Measurements from ENCODE around the gene KLHDC9.
"Not testable (repeated sequence)": the region's sequence is repeated elsewhere in the genome, so short reads cannot be mapped to it uniquely, and the experiment has no call there.

The KLHDC9 gene

DNA sequence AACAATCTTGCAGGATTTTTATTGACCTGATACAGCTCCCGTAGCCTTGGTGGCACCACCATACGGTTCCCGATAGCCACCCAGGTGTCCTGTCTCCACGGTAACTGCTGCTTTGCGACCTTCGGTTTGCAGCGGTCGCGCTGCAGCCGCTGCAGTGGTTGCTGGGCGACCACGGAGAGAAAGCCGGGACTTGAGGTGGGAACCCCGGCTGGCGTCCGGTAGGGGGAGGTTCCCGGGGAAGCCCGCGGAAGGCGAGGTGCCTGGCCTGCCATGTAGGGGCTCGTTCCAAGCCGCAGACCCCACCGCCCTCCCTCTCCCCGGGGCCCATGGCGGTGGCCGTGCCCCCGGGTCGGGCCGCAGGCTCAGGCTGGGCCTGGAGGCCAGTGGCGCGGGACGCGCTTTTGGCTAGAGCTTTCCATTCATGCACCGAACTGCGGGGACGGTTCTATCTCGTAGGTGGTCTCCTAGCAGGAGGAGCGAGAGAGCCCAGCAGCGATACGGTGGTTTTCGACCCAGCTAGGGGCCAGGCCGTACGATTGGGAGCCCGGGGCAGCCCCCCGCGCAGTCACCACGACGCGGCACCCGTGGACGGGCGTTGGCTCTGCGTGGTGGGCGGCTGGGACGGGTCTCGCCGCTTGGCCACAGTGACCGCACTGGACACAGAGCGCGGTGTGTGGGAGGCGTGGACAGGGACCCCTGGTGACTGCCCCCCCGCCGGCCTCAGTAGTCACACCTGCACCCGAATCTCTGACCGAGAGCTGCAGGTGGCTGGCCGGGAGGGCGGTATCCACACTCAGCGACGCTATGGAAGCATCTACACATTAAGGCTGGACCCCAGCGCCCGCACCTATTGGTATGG, at the start of gene KLHDC9:
Gene KLHDC9, plus strand, starts transcription at position 152 of the 859 bp plus-strand sequence. Its CDS starts 175 bp downstream, at position 327.
- H4K20me1 ChIP-seq = peaks cover 6 to 59% (median 55%) of the 10 kb centered on the region in 11 experiments; a peak in 20 of 22 replicates
- peak within 1 kb of the TSS; percentile 34 to 79 (median 60); a peak in 21 of 22 replicates for H3K9ac ChIP-seq
- H3K36me3 ChIP-seq = peaks cover 36 to 50% (median 45%) of the 10 kb centered on the region in 11 experiments
- no peaks in the 10 kb centered on the region for H3K9me3 ChIP-seq (replicated peaks in 1 of 11)
- no peaks in the 10 kb centered on the region for H3K27me3 ChIP-seq
- TF ChIP-seq Cebpa-rat (IDR thresholded peaks at IDR 0.05) = no peak
- H3K27ac ChIP-seq = peak within 1 kb of the TSS in 9 of 11 experiments; percentile 3 to 61 (median 23); a peak in 14 of 22 replicates
- H3K4me1 ChIP-seq = peaks cover 27 to 51% (median 37%) of the 10 kb centered on the region in 10 experiments
- H3K4me2 ChIP-seq = peak within 1 kb of the TSS; percentile 88 to 99 (median 96)
- H3K4me3 ChIP-seq = peak within 1 kb of the TSS; percentile 32 to 66 (median 56)

GRCh38 chr1:161048949-161049722, 49.0 kb upstream of the KLHDC9 start:
- peaks cover 0 to 17% (median 0%) of the 10 kb centered on the region in 11 experiments; a peak in 3 of 22 replicates for H3K9me3 ChIP-seq (replicated peaks in 1 of 11)
- H3K4me3 ChIP-seq = no peak overlapping the region; a peak in 1 of 20 replicates
- H3K27me3 ChIP-seq = no peaks in the 10 kb centered on the region
- H3K27ac ChIP-seq = peak overlapping the region in 6 of 11 experiments; percentile 92 to 99 (median 98); a peak in 9 of 22 replicates
- peaks cover 13 to 56% (median 31%) of the 10 kb centered on the region in 10 experiments for H3K4me1 ChIP-seq
- peaks cover 0 to 26% (median 2%) of the 10 kb centered on the region in 11 experiments; a peak in 9 of 22 replicates for H4K20me1 ChIP-seq
- H3K9ac ChIP-seq = peak overlapping the region in 2 of 11 experiments; percentile 25 to 96; a peak in 3 of 22 replicates
- no peak for TF ChIP-seq Cebpa-rat (IDR thresholded peaks at IDR 0.05)
- H3K36me3 ChIP-seq = peaks cover 64 to 74% (median 69%) of the 10 kb centered on the region in 11 experiments
- peak overlapping the region in 4 of 11 experiments; percentile 93 to 98 (median 94); a peak in 7 of 22 replicates for H3K4me2 ChIP-seq

GRCh38 chr1:161051219-161051618, 46.9 kb upstream of the KLHDC9 start:
- H3K36me3 ChIP-seq = peaks cover 83 to 95% (median 88%) of the 10 kb centered on the region in 11 experiments

GRCh38 chr1:161052899-161053298, 45.3 kb upstream of the KLHDC9 start:
- Histone ChIP-seq H3K27ac (no peak overlapping the region), H3K4me2 (no peak overlapping the region), H3K27me3 (no peaks in the 10 kb centered on the region), H3K9me3 (replicated peaks in 1 of 11) (peaks cover 0 to 17% (median 0%) of the 10 kb centered on the region in 11 experiments; a peak in 3 of 22 replicates), H3K9ac (no peak overlapping the region), H3K36me3 (peaks cover 94 to 100% (median 97%) of the 10 kb centered on the region in 11 experiments), H3K4me3 (no peak overlapping the region), H3K4me1 (peaks cover 0 to 42% (median 10%) of the 10 kb centered on the region in 10 experiments; a peak in 12 of 20 replicates), H4K20me1 (peaks cover 0 to 61% (median 30%) of the 10 kb centered on the region in 11 experiments; a peak in 13 of 22 replicates)
- no peak for TF ChIP-seq Cebpa-rat (IDR thresholded peaks at IDR 0.05)

More at GRCh38 chr1:161051219-161051618, 46.9 kb upstream of the KLHDC9 start:
- Histone ChIP-seq H3K9ac (0 out of 22 replicates have a peak overlapping the region, but pooled peaks of 1 of the 11 experiments have one; percentile 38), H4K20me1 (peaks cover 0 to 44% (median 13%) of the 10 kb centered on the region in 11 experiments; a peak in 11 of 22 replicates), H3K27ac (peak overlapping the region in 1 of 11 experiments; percentile 31; a peak in 1 of 22 replicates), H3K4me1 (peaks cover 9 to 54% (median 26%) of the 10 kb centered on the region in 10 experiments), H3K27me3 (no peaks in the 10 kb centered on the region), H3K4me3 (no peak overlapping the region), H3K9me3 (replicated peaks in 1 of 11) (peaks cover 0 to 17% (median 0%) of the 10 kb centered on the region in 11 experiments; a peak in 3 of 22 replicates), H3K4me2 (no peak overlapping the region)
- no peak for TF ChIP-seq Cebpa-rat (IDR thresholded peaks at IDR 0.05)

- H4K20me1 ChIP-seq = peaks cover 0 to 74% (median 43%) of the 10 kb centered on the region in 11 experiments; a peak in 13 of 22 replicates
- H3K27me3 ChIP-seq = no peaks in the 10 kb centered on the region
- H3K4me1 ChIP-seq = peaks cover 0 to 28% (median 1%) of the 10 kb centered on the region in 10 experiments; a peak in 9 of 20 replicates
- no peak overlapping the region for H3K9ac ChIP-seq
- no peak overlapping the region for H3K4me2 ChIP-seq
- no peak overlapping the region for H3K4me3 ChIP-seq
- H3K9me3 ChIP-seq (replicated peaks in 1 of 11) = peaks cover 0 to 17% (median 0%) of the 10 kb centered on the region in 11 experiments; a peak in 3 of 22 replicates
- no peak overlapping the region for H3K27ac ChIP-seq
- TF ChIP-seq Cebpa-rat (IDR thresholded peaks at IDR 0.05) = no peak
- H3K36me3 ChIP-seq = peaks cover 88 to 100% (median 94%) of the 10 kb centered on the region in 11 experiments
These were observed 43.9 kb upstream of the KLHDC9 start for GRCh38 chr1:161054232-161054631.

- Histone ChIP-seq H3K9me3 (replicated peaks in 1 of 11) (peaks cover 0 to 13% (median 0%) of the 10 kb centered on the region in 11 experiments; a peak in 2 of 22 replicates), H4K20me1 (peaks cover 0 to 80% (median 48%) of the 10 kb centered on the region in 11 experiments; a peak in 15 of 22 replicates), H3K27me3 (no peaks in the 10 kb centered on the region), H3K9ac (no peak overlapping the region), H3K27ac (no peak overlapping the region), H3K4me3 (no peak overlapping the region), H3K36me3 (peaks cover 88 to 100% (median 94%) of the 10 kb centered on the region in 11 experiments), H3K4me1 (peaks cover 0 to 23% (median 0%) of the 10 kb centered on the region in 10 experiments; a peak in 9 of 20 replicates), H3K4me2 (no peak overlapping the region)
- TF ChIP-seq Cebpa-rat (IDR thresholded peaks at IDR 0.05) = no peak
These were observed 43.4 kb upstream of the KLHDC9 start for GRCh38 chr1:161054805-161055204.

DNA sequence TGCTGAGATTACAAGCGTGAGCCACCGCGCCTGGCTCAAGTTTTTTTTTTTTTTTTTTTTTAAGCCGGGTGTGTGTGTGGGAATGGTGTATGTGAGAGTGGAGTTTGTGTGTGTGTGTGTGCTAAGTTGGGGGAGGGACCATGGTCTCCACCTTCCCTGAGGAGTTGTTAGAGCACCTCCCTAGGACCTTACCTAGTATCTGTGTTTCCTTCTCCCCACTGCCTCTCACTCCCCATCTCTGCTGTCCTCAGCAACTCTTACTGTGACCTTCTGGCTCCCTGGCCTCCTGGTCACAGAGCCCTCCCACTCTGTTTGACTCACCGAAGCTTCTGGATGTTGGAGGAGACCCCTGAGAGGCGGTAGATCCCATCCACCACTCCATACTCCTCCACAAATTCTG, 38.9 kb upstream of the KLHDC9 start:
- Histone ChIP-seq H3K4me2 (no peak overlapping the region), H3K9me3 (replicated peaks in 1 of 11) (no peaks in the 10 kb centered on the region), H4K20me1 (peaks cover 0 to 97% (median 87%) of the 10 kb centered on the region in 11 experiments; a peak in 16 of 22 replicates), H3K4me1 (peaks cover 0 to 39% (median 7%) of the 10 kb centered on the region in 10 experiments; a peak in 11 of 20 replicates), H3K27me3 (no peaks in the 10 kb centered on the region), H3K4me3 (no peak overlapping the region), H3K27ac (no peak overlapping the region; a peak in 2 of 22 replicates), H3K36me3 (peaks cover 61 to 98% (median 92%) of the 10 kb centered on the region in 11 experiments), H3K9ac (peak overlapping the region in 3 of 11 experiments; percentile 16 to 42 (median 17); a peak in 2 of 22 replicates)
- TF ChIP-seq Cebpa-rat (IDR thresholded peaks at IDR 0.05) = no peak

- Histone ChIP-seq H3K4me3 (no peak overlapping the region), H4K20me1 (peaks cover 0 to 100% (median 94%) of the 10 kb centered on the region in 11 experiments; a peak in 16 of 22 replicates), H3K27ac (no peak overlapping the region), H3K9me3 (replicated peaks in 1 of 11) (no peaks in the 10 kb centered on the region), H3K4me2 (no peak overlapping the region), H3K36me3 (peaks cover 53 to 98% (median 90%) of the 10 kb centered on the region in 11 experiments), H3K4me1 (peaks cover 8 to 60% (median 23%) of the 10 kb centered on the region in 10 experiments; a peak in 17 of 20 replicates), H3K27me3 (no peaks in the 10 kb centered on the region), H3K9ac (no peak overlapping the region)
- no peak for TF ChIP-seq Cebpa-rat (IDR thresholded peaks at IDR 0.05)
These were observed 36.7 kb upstream of the KLHDC9 start for GRCh38 chr1:161061419-161061818.

GRCh38 chr1:161063936-161064335, 34.2 kb upstream of the KLHDC9 start:
- not testable (repeated sequence) for H3K9me3 ChIP-seq (replicated peaks in 1 of 11); H3K4me3 ChIP-seq; H3K27ac ChIP-seq; H3K27me3 ChIP-seq
- Histone ChIP-seq H3K36me3 (peaks cover 41 to 81% (median 75%) of the 10 kb centered on the region in 11 experiments), H3K4me2 (peak overlapping the region in 2 of 11 experiments; percentile 44 to 99; a peak in 2 of 22 replicates), H3K9ac (peak overlapping the region in 3 of 11 experiments; percentile 9 to 55 (median 15); a peak in 1 of 22 replicates), H3K4me1 (peaks cover 32 to 75% (median 41%) of the 10 kb centered on the region in 10 experiments), H4K20me1 (peaks cover 0 to 91% (median 79%) of the 10 kb centered on the region in 11 experiments; a peak in 16 of 22 replicates)

- H3K9me3 ChIP-seq (replicated peaks in 1 of 11); H3K27ac ChIP-seq; H3K27me3 ChIP-seq: not testable (repeated sequence)
- Histone ChIP-seq H3K4me3 (peak overlapping the region in 1 of 10 experiments; percentile 97; a peak in 1 of 20 replicates), H3K9ac (0 out of 22 replicates have a peak overlapping the region, but pooled peaks of 1 of the 11 experiments have one; percentile 90), H3K36me3 (peaks cover 34 to 63% (median 57%) of the 10 kb centered on the region in 11 experiments; a peak in 21 of 22 replicates), H4K20me1 (peaks cover 0 to 74% (median 63%) of the 10 kb centered on the region in 11 experiments; a peak in 16 of 22 replicates), H3K4me1 (peaks cover 42 to 71% (median 51%) of the 10 kb centered on the region in 10 experiments), H3K4me2 (peak overlapping the region in 8 of 11 experiments; percentile 88 to 99 (median 98); a peak in 9 of 22 replicates)
These were observed 32.5 kb upstream of the KLHDC9 start for GRCh38 chr1:161065681-161066080.

All from BLaER1 treated with 17β-estradiol and CSF1 and Interleukin-3, amounts not matched to agents 10 nM and 100 nM (cell line).